Testis (tissue), 3 donors: ENCODE data around the gene PTPN5. TPM values are rescaled to one million over a fixed set of nuclear protein-coding genes. Genes with fewer than 3 reads are reported as not detected.
"Not testable (repeated sequence)": the region's sequence is repeated elsewhere in the genome, so short reads cannot be mapped to it uniquely, and the experiment has no call there.

Experiments used
- DNase-seq: peaks from one replicate; pipeline ENCODE4 v3.0.0-alpha.2; 2019
- H3K27ac ChIP-seq, 2 donors: fragments of 200-600 bp; sonication (generic); one replicate each; pipeline ENCODE4 v1.5.1; 2019
- H3K27me3 ChIP-seq: fragments of 200-600 bp; sonication (generic); one replicate; pipeline ENCODE4 v1.5.1; 2019
- H3K36me3 ChIP-seq: fragments of 200-600 bp; sonication (generic); one replicate; pipeline ENCODE4 v1.5.1; 2017; ENCODE audit warnings: low read depth; ENCODE audit errors: missing control alignments
- H3K4me1 ChIP-seq: fragments of 200-600 bp; sonication (generic); one replicate; pipeline ENCODE4 v1.5.1; 2019
- H3K4me3 ChIP-seq, 2 donors: fragments of 200-600 bp; sonication (generic); one replicate each; pipeline ENCODE4 v1.5.1; 2017 to 2019
- H3K9me3 ChIP-seq: fragments of 200-600 bp; sonication (generic); one replicate; pipeline ENCODE4 v1.5.1; 2017
- CTCF ChIP-seq, 3 experiments: fragments of 450-650 bp in 2 of 3; fragments of 200-600 bp in 1 of 3; sonication (generic) in 1 of 3; IDR thresholded peaks; one replicate each; pipeline ENCODE4 v1.5.1; 2016 to 2019; ENCODE audit warnings: antibody characterized with exemption in 3 of 3, mild to moderate bottlenecking in 2 of 3, moderate library complexity in 1 of 3
- POLR2A ChIP-seq: fragments of 450-650 bp; IDR thresholded peaks from one replicate; pipeline ENCODE4 v1.6.1; 2017; ENCODE audit warnings: antibody characterized with exemption, mild to moderate bottlenecking, moderate library complexity
- WGBS, 2 donors: methylation state at CpG; one replicate each; pipeline ENCODE4 v1.1.5; 2018; 5-methylcytosine and 5-hydroxymethylcytosine counted together
- intact Hi-C: fragments of 100-400 bp; cut with DNase I; formaldehyde crosslinking; loops from one replicate; pipeline ENCODE4 v1.15.1; 2023; ENCODE audit warnings: low total_unique reads
- polyA plus RNA-seq: library from polyadenylated mRNA; stranded (reverse); fragments of 350-450 nt; fragmentation: Illumina TruSeq; extraction: RNeasy Lipid Tissue Mini Kit (QIAGEN cat#74804); gene quantifications from one replicate; pipeline ENCODE4 v1.2.3, GENCODE V29; 2014; ENCODE audit warnings: low read depth, low replicate concordance; ENCODE audit not compliant: insufficient read depth
- total RNA-seq, 2 donors: library from RNA; depleted of rRNA; stranded (reverse); fragments of >200 nt; gene quantifications; one replicate each; pipeline ENCODE4 v1.2.3, GENCODE V29; 2016

PTPN5 gene
- total and polyA plus RNA-seq, 3 donors from 2014 or later: 4.4 to 10.2 (median 7.8) TPM

- intact Hi-C loops: no loop called here
- Histone ChIP-seq H3K9me3 (no peaks in the 10 kb centered on the region), H3K27ac (no peak overlapping the region), H3K4me3 (no peak overlapping the region), H3K36me3 (no peaks in the 10 kb centered on the region), H3K27me3 (no peaks in the 10 kb centered on the region), H3K4me1 (peaks cover 19% of the 10 kb centered on the region)
- TF ChIP-seq POLR2A (no peak), CTCF (IDR thresholded peaks at IDR 0.05) (no peak)
- 87 to 89% methylated on average over 2 of the region's 2 CpGs for WGBS, 2 donors
- DNase-seq: no peak
Measured at GRCh38 chr11:18696638-18697225, 94.9 kb downstream of the PTPN5 start.

GRCh38 chr11:18692941-18693760 is 98.4 kb downstream of the PTPN5 start:
- intact Hi-C loops: no loop called here
- no peak overlapping the region for H3K4me3 ChIP-seq
- DNase-seq: no peak

GRCh38 chr11:18691467-18692140 is 100.0 kb downstream of the PTPN5 start:
- H3K27ac ChIP-seq, DNase-seq, H3K36me3 ChIP-seq, H3K4me3 ChIP-seq, H3K9me3 ChIP-seq, intact Hi-C loops, H3K27me3 ChIP-seq, H3K4me1 ChIP-seq: not testable (repeated sequence)
- 83 to 87% methylated on average over 4 of the region's 4 CpGs for WGBS, 2 donors

More at GRCh38 chr11:18692941-18693760, 98.4 kb downstream of the PTPN5 start:
- Histone ChIP-seq H3K4me1 (peaks cover 4% of the 10 kb centered on the region), H3K9me3 (no peaks in the 10 kb centered on the region), H3K27ac (no peak overlapping the region), H3K36me3 (no peaks in the 10 kb centered on the region), H3K27me3 (no peaks in the 10 kb centered on the region)
- no peak for TF ChIP-seq CTCF (IDR thresholded peaks at IDR 0.05)
- no peak for TF ChIP-seq POLR2A
- WGBS, 2 donors: 74 to 78% methylated on average over 9 of the region's 9 CpGs

DNA sequence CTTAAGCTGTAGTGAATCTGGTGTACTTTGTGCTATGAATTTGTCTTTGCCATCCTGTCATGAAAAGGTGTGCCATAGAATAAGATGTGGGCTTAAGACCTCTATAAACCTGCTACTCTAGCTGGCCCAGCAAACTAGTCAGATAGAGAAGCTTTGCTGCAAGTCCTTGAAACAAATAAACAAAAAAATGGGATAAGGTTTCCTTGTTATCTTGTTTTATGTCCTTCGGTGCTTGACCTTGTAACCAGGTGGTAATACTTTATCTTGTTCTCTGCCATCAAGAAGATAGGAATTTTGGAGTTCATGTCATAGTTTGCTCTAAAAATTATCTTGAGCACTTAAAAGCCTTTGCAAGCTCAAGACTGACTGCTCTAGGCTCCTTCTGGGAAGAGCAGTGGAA is 107.3 kb downstream of the PTPN5 start:
- H3K27me3 ChIP-seq: no peaks in the 10 kb centered on the region
- H3K27ac ChIP-seq: no peak overlapping the region
- WGBS, 2 donors: 38 to 69% methylated on average over 1 of the region's 1 CpG
- DNase-seq: no peak
- H3K4me3 ChIP-seq: no peak overlapping the region
- TF ChIP-seq POLR2A: no peak
- TF ChIP-seq CTCF (IDR thresholded peaks at IDR 0.05): no peak
- no peaks in the 10 kb centered on the region for H3K9me3 ChIP-seq
- no peaks in the 10 kb centered on the region for H3K36me3 ChIP-seq
- no peaks in the 10 kb centered on the region for H3K4me1 ChIP-seq
- intact Hi-C loops: no loop called here

- intact Hi-C loops: no loop called here
- TF ChIP-seq CTCF (IDR thresholded peaks at IDR 0.05) (no peak), POLR2A (no peak)
- Histone ChIP-seq H3K4me3 (no peak overlapping the region), H3K27me3 (no peaks in the 10 kb centered on the region), H3K9me3 (no peaks in the 10 kb centered on the region), H3K27ac (no peak overlapping the region), H3K36me3 (no peaks in the 10 kb centered on the region), H3K4me1 (no peaks in the 10 kb centered on the region)
- 94 to 95% methylated on average over 3 of the region's 3 CpGs for WGBS, 2 donors
- DNase-seq: no peak
Measured at GRCh38 chr11:18682466-18682865, 109.1 kb downstream of the PTPN5 start.

GRCh38 chr11:18681949-18682348 is 109.6 kb downstream of the PTPN5 start:
- H3K9me3 ChIP-seq, DNase-seq, H3K27ac ChIP-seq, H3K36me3 ChIP-seq, intact Hi-C loops, H3K4me3 ChIP-seq, H3K27me3 ChIP-seq, H3K4me1 ChIP-seq: not testable (repeated sequence)
- 86 to 100% methylated on average over 1 of the region's 1 CpG for WGBS, 2 donors
